Chondrocyte (in vitro differentiated cells): ENCODE data around the gene WNT10A. TPM values are rescaled to one million over a fixed set of nuclear protein-coding genes. Genes with fewer than 3 reads are reported as not detected.
"Not testable (repeated sequence)": the region's sequence is repeated elsewhere in the genome, so short reads cannot be mapped to it uniquely, and the experiment has no call there.

ENCODE experiments used
- DNase-seq: peaks from one replicate; pipeline ENCODE4 v3.0.0; 2021; ENCODE audit warnings: mixed read lengths, low spot score
- H3K27ac Mint-ChIP-seq: one replicate; pipeline ENCODE4 v1.8.0; 2021; ENCODE audit warnings: mild to moderate bottlenecking, moderate library complexity, mixed read lengths; ENCODE audit not compliant: unreplicated experiment
- H3K27me3 Mint-ChIP-seq: 2 replicates; pipeline ENCODE4 v1.8.0; 2021; ENCODE audit warnings: low read depth, mixed read lengths
- H3K36me3 Mint-ChIP-seq: 2 replicates; pipeline ENCODE4 v1.8.0; 2021; ENCODE audit warnings: low read depth, mixed read lengths
- H3K4me1 Mint-ChIP-seq: 2 replicates; pipeline ENCODE4 v1.8.0; 2021; ENCODE audit warnings: low read depth, mild to moderate bottlenecking, mixed read lengths
- H3K4me3 Mint-ChIP-seq: one replicate; pipeline ENCODE4 v1.8.0; 2021; ENCODE audit warnings: mild to moderate bottlenecking, moderate library complexity, mixed read lengths; ENCODE audit not compliant: unreplicated experiment
- H3K9me3 Mint-ChIP-seq: 2 replicates; pipeline ENCODE4 v1.8.0; 2021; ENCODE audit warnings: low read depth, mixed read lengths
- total RNA-seq: library from RNA; stranded (reverse); gene quantifications from 3 replicates; pipeline ENCODE4 v1.2.1, GENCODE V29; 2021
- TF ChIP-seq, protein P1 (sequence below): fragments of 200-600 bp; sonication (generic); IDR thresholded peaks from 2 replicates; pipeline ENCODE4 v1.5.0; 2021; ENCODE audit warnings: antibody characterized with exemption, mild to moderate bottlenecking, moderate library complexity

WNT10A gene
- total RNA-seq, 1 donor from 2014 or later: not detected

DNA sequence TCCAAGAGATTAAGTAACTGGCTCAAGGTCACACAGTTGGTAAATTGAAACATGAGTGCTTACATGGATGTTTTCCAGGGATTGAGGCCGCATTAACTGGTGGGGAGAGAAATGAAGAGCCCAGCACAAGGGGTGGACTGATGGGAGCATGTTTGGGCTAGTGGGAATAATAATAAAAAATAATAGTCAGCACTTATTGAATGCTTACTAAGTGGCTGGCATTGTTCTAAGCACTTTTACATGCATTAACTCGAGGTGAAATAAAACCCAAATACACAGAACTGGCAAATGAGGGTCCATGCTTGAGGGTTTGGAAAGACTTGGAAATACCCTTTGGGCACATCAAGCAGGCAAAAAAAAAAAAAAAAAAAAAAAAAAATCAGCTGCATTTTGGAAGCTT, 44.8 kb downstream of the WNT10A start:
- peaks cover 4% of the 10 kb centered on the region for H3K36me3 Mint-ChIP-seq
- H3K27me3 Mint-ChIP-seq: peaks cover 65% of the 10 kb centered on the region
- no peak overlapping the region for H3K4me3 Mint-ChIP-seq
- H3K27ac Mint-ChIP-seq: no peak overlapping the region
- DNase-seq: no peak
- H3K9me3 Mint-ChIP-seq: peaks cover 8% of the 10 kb centered on the region
- no peaks in the 10 kb centered on the region for H3K4me1 Mint-ChIP-seq
- TF ChIP-seq, protein P1, sequence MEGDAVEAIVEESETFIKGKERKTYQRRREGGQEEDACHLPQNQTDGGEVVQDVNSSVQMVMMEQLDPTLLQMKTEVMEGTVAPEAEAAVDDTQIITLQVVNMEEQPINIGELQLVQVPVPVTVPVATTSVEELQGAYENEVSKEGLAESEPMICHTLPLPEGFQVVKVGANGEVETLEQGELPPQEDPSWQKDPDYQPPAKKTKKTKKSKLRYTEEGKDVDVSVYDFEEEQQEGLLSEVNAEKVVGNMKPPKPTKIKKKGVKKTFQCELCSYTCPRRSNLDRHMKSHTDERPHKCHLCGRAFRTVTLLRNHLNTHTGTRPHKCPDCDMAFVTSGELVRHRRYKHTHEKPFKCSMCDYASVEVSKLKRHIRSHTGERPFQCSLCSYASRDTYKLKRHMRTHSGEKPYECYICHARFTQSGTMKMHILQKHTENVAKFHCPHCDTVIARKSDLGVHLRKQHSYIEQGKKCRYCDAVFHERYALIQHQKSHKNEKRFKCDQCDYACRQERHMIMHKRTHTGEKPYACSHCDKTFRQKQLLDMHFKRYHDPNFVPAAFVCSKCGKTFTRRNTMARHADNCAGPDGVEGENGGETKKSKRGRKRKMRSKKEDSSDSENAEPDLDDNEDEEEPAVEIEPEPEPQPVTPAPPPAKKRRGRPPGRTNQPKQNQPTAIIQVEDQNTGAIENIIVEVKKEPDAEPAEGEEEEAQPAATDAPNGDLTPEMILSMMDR: no peak

DNA sequence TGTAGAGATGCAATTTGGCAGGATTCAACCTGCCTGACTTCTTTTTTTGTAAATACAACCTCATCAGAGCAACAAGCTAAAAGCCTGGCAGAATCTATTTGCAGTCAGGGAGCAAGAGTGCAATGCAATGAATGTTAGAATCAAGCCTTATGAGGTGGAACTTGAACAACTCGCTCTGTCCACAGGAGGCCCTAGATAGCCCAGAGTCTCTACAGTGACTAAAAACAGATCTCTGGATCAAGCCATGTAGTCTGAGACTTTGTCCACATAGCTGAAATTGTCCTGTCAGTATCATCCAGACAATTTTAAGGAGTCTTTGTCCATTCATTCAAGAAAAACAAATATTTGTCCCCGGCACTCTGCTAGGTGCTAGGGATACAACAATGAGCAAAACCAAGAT, 46.8 kb downstream of the WNT10A start:
- H3K27me3 Mint-ChIP-seq: peaks cover 54% of the 10 kb centered on the region
- no peaks in the 10 kb centered on the region for H3K4me1 Mint-ChIP-seq
- peaks cover 8% of the 10 kb centered on the region for H3K9me3 Mint-ChIP-seq
- TF ChIP-seq, protein P1: no peak
- no peak overlapping the region for H3K4me3 Mint-ChIP-seq
- H3K36me3 Mint-ChIP-seq: peaks cover 4% of the 10 kb centered on the region
- DNase-seq: no peak
- no peak overlapping the region for H3K27ac Mint-ChIP-seq

DNA sequence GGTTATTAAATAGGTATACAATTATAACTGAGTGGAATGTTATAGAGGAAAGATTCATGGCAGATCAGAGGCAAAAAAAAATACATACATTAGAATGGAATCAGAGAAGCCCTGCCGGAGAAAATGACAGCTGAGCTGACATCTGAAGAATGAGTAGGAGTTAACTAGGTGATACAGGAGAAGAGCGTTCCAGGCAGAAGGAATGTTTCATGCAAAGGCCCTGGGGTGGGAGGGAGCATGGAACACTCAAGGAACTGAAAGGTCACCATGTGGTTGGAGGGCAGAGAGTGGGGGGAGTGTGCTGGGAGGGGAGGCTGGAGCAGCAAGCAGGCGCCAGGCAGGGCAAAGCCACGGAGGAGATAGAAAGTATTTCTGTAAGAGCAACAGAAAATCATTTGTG, 47.2 kb downstream of the WNT10A start:
- TF ChIP-seq, protein P1: no peak
- H3K36me3 Mint-ChIP-seq: peaks cover 4% of the 10 kb centered on the region
- no peaks in the 10 kb centered on the region for H3K4me1 Mint-ChIP-seq
- DNase-seq: no peak
- H3K27me3 Mint-ChIP-seq: peaks cover 54% of the 10 kb centered on the region
- peaks cover 8% of the 10 kb centered on the region for H3K9me3 Mint-ChIP-seq
- H3K4me3 Mint-ChIP-seq: no peak overlapping the region
- no peak overlapping the region for H3K27ac Mint-ChIP-seq

DNA sequence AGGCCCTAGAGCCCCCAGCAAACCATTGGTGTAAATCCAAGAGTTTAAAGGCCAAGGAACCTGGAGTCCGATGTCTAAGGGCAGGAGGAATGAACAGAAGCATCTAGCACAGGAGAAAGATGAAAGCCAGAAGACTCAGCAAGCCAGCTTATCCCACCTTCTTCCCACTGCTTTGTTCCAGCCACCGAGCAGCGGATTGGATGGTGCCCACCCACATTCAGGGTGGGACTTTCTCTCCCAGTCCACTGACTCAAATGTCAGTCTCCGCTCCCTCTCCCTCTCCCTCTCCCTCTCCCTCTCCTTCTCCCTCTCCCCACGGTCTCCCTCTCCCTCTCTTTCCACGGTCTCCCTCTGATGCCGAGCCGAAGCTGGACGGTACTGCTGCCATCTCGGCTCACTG, 49.8 kb downstream of the WNT10A start:
- H3K9me3 Mint-ChIP-seq, H3K27ac Mint-ChIP-seq, H3K36me3 Mint-ChIP-seq, H3K4me1 Mint-ChIP-seq, H3K4me3 Mint-ChIP-seq, DNase-seq: not testable (repeated sequence)
- H3K27me3 Mint-ChIP-seq: peaks cover 61% of the 10 kb centered on the region

DNA sequence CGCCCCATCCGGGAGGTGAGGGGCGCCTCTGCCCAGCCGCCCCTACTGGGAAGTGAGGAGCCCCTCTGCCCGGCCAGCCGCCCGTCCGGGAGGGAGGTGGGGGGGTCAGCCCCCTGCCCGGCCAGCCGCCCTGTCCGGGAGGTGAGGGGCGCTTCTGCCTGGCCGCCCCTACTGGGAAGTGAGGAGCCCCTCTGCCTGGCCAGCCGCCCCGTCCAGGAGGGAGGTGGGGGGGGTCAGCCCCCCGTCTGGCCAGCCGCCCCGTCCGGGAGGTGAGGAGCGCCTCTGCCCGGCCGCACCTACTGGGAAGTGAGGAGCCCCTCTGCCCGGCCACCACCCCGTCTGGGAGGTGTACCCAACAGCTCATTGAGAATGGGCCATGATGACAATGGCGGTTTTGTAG, 51.1 kb downstream of the WNT10A start:
- not testable (repeated sequence) for H3K36me3 Mint-ChIP-seq, DNase-seq
- peaks cover 62% of the 10 kb centered on the region for H3K27me3 Mint-ChIP-seq

More for the DNA sequence above, 51.1 kb downstream of the WNT10A start:
- not testable (repeated sequence) for H3K9me3 Mint-ChIP-seq, H3K4me1 Mint-ChIP-seq, H3K4me3 Mint-ChIP-seq, H3K27ac Mint-ChIP-seq

Other genes with a start within 250 kb of the WNT10A start
- 26.5 to 34.3 TPM (median 26.6 TPM) in 3 replicates for gene ZNF142, start 221.2 kb upstream of the WNT10A start, total RNA-seq
- 24.5 to 44.9 TPM (median 30.0 TPM) in 3 replicates for gene BCS1L, start 221.2 kb upstream of the WNT10A start, total RNA-seq
- 30.4 to 35.4 TPM (median 33.4 TPM) in 3 replicates for gene RNF25, start 208.8 kb upstream of the WNT10A start, total RNA-seq
- gene STK36, start 208.8 kb upstream of the WNT10A start, total RNA-seq: 42.1 to 63.2 TPM (median 42.7 TPM) in 3 replicates
- 20.3 to 21.3 TPM (median 20.7 TPM) in 3 replicates for gene TTLL4, start 170.0 kb upstream of the WNT10A start, total RNA-seq
- gene CYP27A1, start 98.7 kb upstream of the WNT10A start, total RNA-seq: 1.7 to 5.2 TPM (median 4.7 TPM) in 3 replicates
- not detected in 3 replicates for gene PRKAG3, start 49.0 kb upstream of the WNT10A start, total RNA-seq
- not detected in 3 replicates for gene WNT6, start 21.0 kb upstream of the WNT10A start, total RNA-seq
- gene CDK5R2, start 78.8 kb downstream of the WNT10A start, total RNA-seq: 0.22 to 0.36 TPM in 2 of 3 replicates, not detected in the other
- gene FEV, start 104.3 kb downstream of the WNT10A start, total RNA-seq: not detected in 3 replicates
- not detected in 3 replicates for gene CRYBA2, start 112.6 kb downstream of the WNT10A start, total RNA-seq
- gene CFAP65, start 160.7 kb downstream of the WNT10A start, total RNA-seq: not detected in 3 replicates
- 0.19 TPM in 1 of 3 replicates, not detected in the others for gene IHH, start 180.1 kb downstream of the WNT10A start, total RNA-seq